ENCODE measurements around the gene MYO18B. TPM values are rescaled to one million over a fixed set of nuclear protein-coding genes. Genes with fewer than 3 reads are reported as not detected.

The MYO18B gene
- total and polyA plus RNA-seq, 2 of the 8 experiments (the other 6 are each of a cell fraction or from before 2014, with no cell fraction given) = 0.62 to 0.78 TPM

GRCh38 chr22:25722626-25723025, 19.4 kb upstream of the MYO18B start:
- WGBS, 2 experiments (ENCODE audit: extremely low coverage in 1 of 2, insufficient coverage in 1 of 2, insufficient read length in 1 of 2, insufficient replicate concordance in 2 of 2, low coverage in 1 of 2, low lambda C conversion rate in 2 of 2, missing lambda C conversion rate in 1 of 2) = 93% methylated on average over 3 of the region's 3 CpGs; no CpG with 5 or more reads in 1 of the 2 experiments
- Histone ChIP-seq H2AFZ (ENCODE audit: low read length) (no peak overlapping the region), H3K9me3 (ENCODE audit: insufficient read depth in 2 of 2, low read depth in 1 of 2, low read length in 1 of 2) (no peaks in the 10 kb centered on the region), H4K5ac (ENCODE audit: insufficient read length, low read depth, low read length) (no peak overlapping the region), H2BK20ac (ENCODE audit: low read length) (no peak overlapping the region), H2AK5ac (ENCODE audit: low read depth, low read length) (no peak overlapping the region), H3K4me3 (ENCODE audit: extremely low read depth in 1 of 4, insufficient read depth in 2 of 4, low read depth in 3 of 4, low read length in 4 of 4) (no peak overlapping the region), H3K9ac (replicated peaks in 1 of 4; ENCODE audit: extremely low read depth in 1 of 4, low read depth in 3 of 4, low read length in 3 of 4) (no peak overlapping the region), H3K27me3 (replicated peaks in 1 of 4; ENCODE audit: control insufficient read depth in 3 of 4, extremely low read depth in 1 of 4, insufficient read depth in 3 of 4, low read length in 3 of 4) (no peaks in the 10 kb centered on the region), H3K36me3 (ENCODE audit: control insufficient read depth in 2 of 4, insufficient read depth in 4 of 4, low read length in 3 of 4) (peaks cover 0 to 3% (median 0%) of the 10 kb centered on the region in 4 experiments; a peak in 2 of 8 replicates), H2BK15ac (ENCODE audit: low read length) (no peak overlapping the region), H3K56ac (replicated peaks; ENCODE audit: insufficient read length, low read depth, low read length) (no peak overlapping the region), H3K14ac (ENCODE audit: insufficient read length) (no peak overlapping the region), H4K91ac (replicated peaks; ENCODE audit: insufficient read length, low read length) (no peak overlapping the region), H3K23ac (ENCODE audit: insufficient read length) (no peak overlapping the region), H3K79me2 (ENCODE audit: control insufficient read depth in 1 of 2, insufficient read depth in 2 of 2, low read length in 2 of 2) (no peaks in the 10 kb centered on the region), H2BK12ac (ENCODE audit: low read depth, low read length) (no peak overlapping the region), H2BK120ac (replicated peaks; ENCODE audit: low read depth, low read length) (no peak overlapping the region), H3K4ac (replicated peaks; ENCODE audit: insufficient read length, low read depth, low read length) (no peak overlapping the region), H4K20me1 (replicated peaks in 1 of 2; ENCODE audit: control insufficient read depth in 1 of 2, insufficient read depth in 2 of 2, low read length in 2 of 2) (peaks cover 0 to 2% of the 10 kb centered on the region in 2 experiments), H3K4me2 (ENCODE audit: insufficient read depth in 1 of 2, low read depth in 2 of 2, low read length in 2 of 2) (no peak overlapping the region), H3K23me2 (ENCODE audit: low read depth, low read length) (no peaks in the 10 kb centered on the region), H3K79me1 (ENCODE audit: low read depth, low read length) (no peaks in the 10 kb centered on the region), H3K27ac (ENCODE audit: low read depth, low read length) (no peak overlapping the region), H3K4me1 (replicated peaks in 1 of 4; ENCODE audit: control insufficient read depth in 3 of 4, insufficient read depth in 4 of 4, low read length in 3 of 4) (peaks cover 0 to 3% (median 0%) of the 10 kb centered on the region in 4 experiments; a peak in 1 of 7 replicates), H4K8ac (ENCODE audit: extremely low read depth, insufficient read depth, low read length) (no peak overlapping the region), H3K18ac (ENCODE audit: extremely low read depth, low read length) (no peak overlapping the region), H2BK5ac (ENCODE audit: low read depth, low read length) (no peak overlapping the region)
- ChIA-PET CTCF (ENCODE audit: partially characterized antibody) (no interaction called here), POLR2A (ENCODE audit: partially characterized antibody) (no interaction called here)
- DNase-seq (ENCODE audit: low read depth in 1 of 2, low spot score in 2 of 2) = no peak
- FAIRE-seq = no peak
- TF ChIP-seq ATF2 (IDR thresholded peaks at IDR 0.05; ENCODE audit: low read length) (no peak), EGR1 (IDR thresholded peaks at IDR 0.05; ENCODE audit: borderline replicate concordance, low read depth, low read length) (no peak), TAF7 (optimal IDR thresholded peaks at IDR 0.05; ENCODE audit: borderline replicate concordance, low read depth, low read length) (no peak), SRF (IDR thresholded peaks at IDR 0.05; ENCODE audit: low read depth, low read length) (no peak), CEBPB (IDR thresholded peaks at IDR 0.05; ENCODE audit: low read depth, low read length) (no peak), TEAD4 (IDR thresholded peaks at IDR 0.05; ENCODE audit: low read depth, low read length) (no peak), SP4 (IDR thresholded peaks at IDR 0.05; ENCODE audit: low read length) (no peak), RBBP5 (IDR thresholded peaks at IDR 0.05; ENCODE audit: borderline replicate concordance, low read depth, low read length) (no peak), CTCF (IDR thresholded peaks at IDR 0.05; ENCODE audit: control extremely low read depth in 1 of 3, insufficient read depth in 1 of 3, low read depth in 1 of 3, low read length in 3 of 3) (no peak), BACH1 (IDR thresholded peaks at IDR 0.05; ENCODE audit: low read length) (no peak), PHF8 (conservative IDR thresholded peaks at IDR 0.05; ENCODE audit: low read depth, low read length) (no peak)
